ENCODE data around the gene DDB1.

The DDB1 gene

DNA sequence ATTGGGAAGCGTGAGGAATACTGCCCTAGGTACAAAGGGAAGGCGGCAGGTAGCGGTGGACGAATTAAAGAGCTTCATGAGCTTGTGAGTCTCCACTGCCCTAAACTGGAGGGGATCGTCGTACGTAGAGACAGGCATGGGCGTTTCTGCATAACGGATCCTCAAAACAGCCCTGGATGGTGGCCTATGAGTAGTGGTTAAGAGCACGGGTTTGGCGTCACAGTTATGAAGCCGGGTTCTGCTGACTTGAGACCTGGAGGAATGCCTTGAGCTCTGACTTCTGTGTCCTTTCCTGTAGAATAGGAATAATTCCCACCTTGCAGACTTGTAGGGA is 29.6 kb upstream of the DDB1 start:
- ChIA-PET POLR2A (interaction anchor here (0.8 to 5.0 kb wide), 19 partner anchors 8 to 205 kb away, joined by 3 to 103 read pairs (median 6); partner anchors contain the start of genes CPSF7, DDB1, SDHAF2 and TKFC), CTCF (interaction anchor here (0.9 to 3.5 kb wide), 3 partner anchors 22 to 29 kb away, joined by 3 to 26 read pairs (median 16); no protein-coding TSS in a partner anchor)
- peak; percentile 27 for DNase-seq (ENCODE audit: extremely low spot score)
- TF ChIP-seq FOXM1 (IDR thresholded peaks at IDR 0.05; ENCODE audit: borderline replicate concordance) (no peak), LEF1 (IDR thresholded peaks at IDR 0.05; ENCODE audit: borderline replicate concordance) (no peak), BHLHE40 (IDR thresholded peaks at IDR 0.05; ENCODE audit: borderline replicate concordance) (no peak), SUZ12 (IDR thresholded peaks at IDR 0.05) (no peak), L3MBTL2 (conservative IDR thresholded peaks at IDR 0.05) (no peak), NFRKB (IDR thresholded peaks at IDR 0.05) (no peak), FOXK2 (IDR thresholded peaks at IDR 0.05) (no peak), CTBP1 (IDR thresholded peaks at IDR 0.05; ENCODE audit: borderline replicate concordance) (no peak), TARDBP (IDR thresholded peaks at IDR 0.05) (no peak), SP1 (IDR thresholded peaks at IDR 0.05) (no peak), ZNF384 (IDR thresholded peaks at IDR 0.05) (no peak), HDGF (IDR thresholded peaks at IDR 0.05; ENCODE audit: borderline replicate concordance) (no peak), ELF4 (IDR thresholded peaks at IDR 0.05) (no peak), FOXA1 (IDR thresholded peaks at IDR 0.05) (no peak)
- TF ChIP-seq, protein P1, sequence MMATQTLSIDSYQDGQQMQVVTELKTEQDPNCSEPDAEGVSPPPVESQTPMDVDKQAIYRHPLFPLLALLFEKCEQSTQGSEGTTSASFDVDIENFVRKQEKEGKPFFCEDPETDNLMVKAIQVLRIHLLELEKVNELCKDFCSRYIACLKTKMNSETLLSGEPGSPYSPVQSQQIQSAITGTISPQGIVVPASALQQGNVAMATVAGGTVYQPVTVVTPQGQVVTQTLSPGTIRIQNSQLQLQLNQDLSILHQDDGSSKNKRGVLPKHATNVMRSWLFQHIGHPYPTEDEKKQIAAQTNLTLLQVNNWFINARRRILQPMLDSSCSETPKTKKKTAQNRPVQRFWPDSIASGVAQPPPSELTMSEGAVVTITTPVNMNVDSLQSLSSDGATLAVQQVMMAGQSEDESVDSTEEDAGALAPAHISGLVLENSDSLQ (IDR thresholded peaks at IDR 0.05): no peak

DNA sequence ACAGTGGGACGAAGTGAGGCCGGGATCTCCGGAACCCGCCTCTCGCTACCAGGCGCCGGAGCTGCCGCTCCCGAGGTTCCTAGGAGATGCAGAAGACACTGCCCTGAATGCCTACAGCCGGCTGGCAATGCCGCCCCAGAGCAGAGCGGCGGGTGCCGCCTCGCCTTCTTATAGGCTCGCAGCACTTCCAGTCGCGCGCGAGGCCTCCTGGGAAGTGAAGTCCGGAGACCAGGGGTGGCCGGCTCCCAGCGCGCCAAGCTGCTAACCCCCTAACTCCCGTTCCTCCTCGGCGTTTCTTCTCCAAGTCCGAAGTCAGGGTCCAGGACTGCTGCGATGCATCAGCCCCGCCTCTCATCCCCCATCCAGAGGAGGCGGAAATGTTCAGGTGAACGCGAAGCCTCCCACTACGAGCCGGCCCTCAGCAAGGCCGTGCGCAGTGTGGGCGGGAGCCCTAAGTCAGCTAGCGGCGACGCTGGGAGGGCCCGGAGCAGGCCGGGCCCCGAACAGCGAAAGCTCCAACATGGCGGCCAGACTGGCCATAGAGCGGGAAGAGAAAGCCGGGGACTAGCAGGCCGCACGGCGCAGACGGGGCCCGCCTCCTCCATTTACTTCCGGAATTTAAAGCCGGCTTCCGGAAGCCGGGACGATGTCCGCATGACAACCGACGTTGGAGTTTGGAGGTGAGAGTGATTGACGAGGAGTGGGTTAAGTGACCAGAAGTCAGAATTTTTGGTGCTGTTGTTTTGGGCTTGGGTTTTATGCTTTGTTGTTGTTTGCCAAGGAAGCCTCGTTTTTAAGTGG is 29.0 kb upstream of the DDB1 start, which contains the start of the genes CYB561A3 and TMEM138:
CYB561A3 (minus strand) TSS at position 142 of the 801 bp plus-strand sequence. CDS start 5,169 bp downstream, outside the sequence.
TMEM138 (plus strand) TSS at position 634 of the 801 bp plus-strand sequence. CDS start 2,017 bp downstream, outside the sequence.
- TF ChIP-seq ELF4 (IDR thresholded peaks at IDR 0.05): peak; percentile 76; the same call in 1 of the 2 replicates
- no peak for TF ChIP-seq FOXA1 (IDR thresholded peaks at IDR 0.05)
- TF ChIP-seq HDGF (IDR thresholded peaks at IDR 0.05; ENCODE audit: borderline replicate concordance): no peak
- TF ChIP-seq FOXK2 (IDR thresholded peaks at IDR 0.05): no peak
- peak; percentile 98 for TF ChIP-seq L3MBTL2 (conservative IDR thresholded peaks at IDR 0.05)
- TF ChIP-seq ARNT (IDR thresholded peaks at IDR 0.05): no peak
- peak; percentile 95 for TF ChIP-seq NFRKB (IDR thresholded peaks at IDR 0.05)
- TF ChIP-seq, protein P1 (IDR thresholded peaks at IDR 0.05): peak; percentile 93
- POLR2A ChIA-PET: interaction anchor here (0.7 to 5.0 kb wide), 19 partner anchors 9 to 205 kb away, joined by 3 to 103 read pairs (median 6); partner anchors contain the start of genes CPSF7, DDB1, SDHAF2 and TKFC
- CTCF ChIA-PET: interaction anchor here (0.9 to 3.5 kb wide), 3 partner anchors 23 to 28 kb away, joined by 3 to 26 read pairs (median 16); no protein-coding TSS in a partner anchor
- DNase-seq (ENCODE audit: extremely low spot score): peak; percentile 91

DNA sequence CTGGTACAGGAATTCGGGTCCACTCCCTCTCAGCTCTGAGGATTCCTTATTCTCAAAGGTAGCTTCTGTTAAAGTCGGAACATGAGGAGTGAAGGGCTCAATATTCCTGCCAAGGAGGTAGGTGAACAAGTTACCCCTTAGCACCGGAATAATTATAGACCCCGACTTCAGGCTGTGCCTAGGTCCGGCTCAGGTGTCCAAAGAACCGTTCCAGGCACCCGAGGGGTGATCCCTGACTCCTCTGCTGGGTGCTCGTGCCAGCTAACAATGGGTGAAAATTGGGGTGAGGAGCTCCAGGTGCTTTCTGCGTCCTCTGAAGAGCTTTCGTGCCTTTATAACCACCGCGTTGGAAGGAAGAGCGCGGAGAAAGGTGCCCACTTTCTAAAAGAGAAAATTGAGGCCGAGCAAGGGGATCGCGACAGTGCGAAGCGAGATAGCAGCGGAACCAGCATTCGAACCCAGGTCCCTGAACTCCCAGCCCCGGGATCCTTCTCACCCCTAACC is 28.4 kb upstream of the DDB1 start:
- DNase-seq (ENCODE audit: extremely low spot score): no peak
- CTCF ChIA-PET: interaction anchor here (3.5 kb wide), 1 partner anchor 25 kb away, joined by 26 read pairs; no protein-coding TSS in a partner anchor
- TF ChIP-seq SUZ12 (IDR thresholded peaks at IDR 0.05) (no peak), FOXM1 (IDR thresholded peaks at IDR 0.05; ENCODE audit: borderline replicate concordance) (no peak), L3MBTL2 (conservative IDR thresholded peaks at IDR 0.05) (no peak), CTBP1 (IDR thresholded peaks at IDR 0.05; ENCODE audit: borderline replicate concordance) (no peak), BHLHE40 (IDR thresholded peaks at IDR 0.05; ENCODE audit: borderline replicate concordance) (no peak), FOXA1 (IDR thresholded peaks at IDR 0.05) (no peak), ZNF384 (IDR thresholded peaks at IDR 0.05) (no peak), HDGF (IDR thresholded peaks at IDR 0.05; ENCODE audit: borderline replicate concordance) (no peak), ARNT (IDR thresholded peaks at IDR 0.05) (no peak), SP1 (IDR thresholded peaks at IDR 0.05) (no peak), ELF4 (IDR thresholded peaks at IDR 0.05) (no peak), NFRKB (IDR thresholded peaks at IDR 0.05) (no peak), TARDBP (IDR thresholded peaks at IDR 0.05) (no peak), LEF1 (IDR thresholded peaks at IDR 0.05; ENCODE audit: borderline replicate concordance) (no peak), FOXK2 (IDR thresholded peaks at IDR 0.05) (no peak)
- TF ChIP-seq, protein P1 (IDR thresholded peaks at IDR 0.05): no peak
- POLR2A ChIA-PET: interaction anchor here (1.0 to 5.0 kb wide), 15 partner anchors 12 to 206 kb away, joined by 3 to 103 read pairs (median 10); partner anchors contain the start of genes CPSF7, DDB1, SDHAF2 and TKFC

DNA sequence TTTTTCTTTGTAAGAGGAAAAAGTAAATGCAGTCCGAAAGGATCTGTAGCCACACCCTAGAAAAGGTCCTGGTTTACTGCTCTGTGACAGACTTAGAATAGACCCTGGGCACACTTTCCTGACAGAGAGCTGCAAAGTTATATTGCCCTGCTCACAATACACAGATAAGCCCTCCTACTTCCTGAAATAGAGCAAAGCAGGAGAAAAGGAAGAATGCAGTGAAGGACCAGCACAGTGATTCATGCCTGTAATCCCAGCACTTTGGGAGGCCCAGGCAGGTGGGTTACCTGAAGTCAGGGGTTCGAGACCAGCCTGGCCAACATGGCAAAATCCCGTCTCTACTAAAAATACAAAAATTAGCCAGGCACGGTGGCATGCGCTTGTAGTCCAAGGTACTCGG is 26.6 kb upstream of the DDB1 start:
- no peak for DNase-seq (ENCODE audit: extremely low spot score)
- CTCF ChIA-PET: interaction anchor here (0.7 to 1.6 kb wide), 2 partner anchors 8 to 23 kb away, joined by 3 to 5 read pairs; no protein-coding TSS in a partner anchor
- no peak for TF ChIP-seq FOXK2 (IDR thresholded peaks at IDR 0.05)
- no peak for TF ChIP-seq SP1 (IDR thresholded peaks at IDR 0.05)
- no peak for TF ChIP-seq CTBP1 (IDR thresholded peaks at IDR 0.05; ENCODE audit: borderline replicate concordance)
- no peak for TF ChIP-seq ZNF384 (IDR thresholded peaks at IDR 0.05)
- TF ChIP-seq ARNT (IDR thresholded peaks at IDR 0.05): no peak
- TF ChIP-seq FOXM1 (IDR thresholded peaks at IDR 0.05; ENCODE audit: borderline replicate concordance): no peak
- POLR2A ChIA-PET: interaction anchor here (0.9 to 5.0 kb wide), 4 partner anchors 10 to 70 kb away, joined by 3 to 103 read pairs (median 52); partner anchors contain the start of genes CPSF7, DDB1, SDHAF2 and TKFC

DNA sequence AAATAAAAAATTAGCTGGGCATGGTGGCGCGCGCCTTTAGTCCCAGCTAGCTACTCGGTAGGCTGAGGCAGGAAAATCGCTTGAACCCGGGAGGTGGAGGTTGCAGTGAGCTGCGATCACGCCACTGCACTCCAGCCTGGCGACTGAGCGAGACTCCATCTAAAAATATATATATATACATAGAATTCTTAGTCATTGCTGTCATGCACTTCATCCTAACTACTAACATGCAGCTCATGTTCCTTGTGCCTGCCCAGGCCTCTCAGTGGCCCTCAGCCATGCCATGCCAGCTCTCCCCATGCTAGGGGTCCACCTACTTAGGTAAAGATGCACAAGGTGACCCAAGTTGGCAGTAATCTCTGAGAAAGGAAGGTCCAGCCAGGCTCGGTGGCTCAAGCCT is 25.7 kb upstream of the DDB1 start:
- ChIA-PET POLR2A (no interaction called here), CTCF (no interaction called here)
- no peak for DNase-seq (ENCODE audit: extremely low spot score)
- TF ChIP-seq ZNF384 (IDR thresholded peaks at IDR 0.05) (no peak), TARDBP (IDR thresholded peaks at IDR 0.05) (no peak), NFRKB (IDR thresholded peaks at IDR 0.05) (no peak), FOXM1 (IDR thresholded peaks at IDR 0.05; ENCODE audit: borderline replicate concordance) (no peak), CTBP1 (IDR thresholded peaks at IDR 0.05; ENCODE audit: borderline replicate concordance) (no peak), SUZ12 (IDR thresholded peaks at IDR 0.05) (no peak), L3MBTL2 (conservative IDR thresholded peaks at IDR 0.05) (no peak), LEF1 (IDR thresholded peaks at IDR 0.05; ENCODE audit: borderline replicate concordance) (no peak), HDGF (IDR thresholded peaks at IDR 0.05; ENCODE audit: borderline replicate concordance) (no peak), FOXK2 (IDR thresholded peaks at IDR 0.05) (no peak), SP1 (IDR thresholded peaks at IDR 0.05) (no peak), FOXA1 (IDR thresholded peaks at IDR 0.05) (no peak), BHLHE40 (IDR thresholded peaks at IDR 0.05; ENCODE audit: borderline replicate concordance) (no peak), ARNT (IDR thresholded peaks at IDR 0.05) (no peak)
- TF ChIP-seq, protein P1 (IDR thresholded peaks at IDR 0.05): no peak
